GM12878 (cell line): Measurements from ENCODE around the gene PDE9A. TPM values are rescaled to one million over a fixed set of nuclear protein-coding genes. Genes with fewer than 3 reads are reported as not detected.
"Not testable (repeated sequence)": the region's sequence is repeated elsewhere in the genome, so short reads cannot be mapped to it uniquely, and the experiment has no call there.

Experiments
- ATAC-seq: fragments of 200-7000 bp; cut with Tn5 transposase; 3 replicates; pipeline ENCODE4 v1.9.1; 2020; ENCODE audit warnings: mild to moderate bottlenecking, moderate library complexity
- BruUV-seq: library from RNA; stranded (reverse); fragments of 400-500 nt; replicated peaks from 2 replicates; lab custom pipeline; 2021; lab: Mats Ljungman, UMichigan
- CTCF ChIA-PET: fragments of 300-600 bp; sonication (Branson Sonifier 250); formaldehyde crosslinking; extraction: SDS; loops from one replicate; lab custom pipeline; 2021; ENCODE audit warnings: inconsistent platforms; lab: Yijun Ruan, JAX
- POLR2A ChIA-PET: fragments of 350-600 bp; formaldehyde crosslinking; extraction: SDS; loops from one replicate; lab custom pipeline; 2021; ENCODE audit warnings: inconsistent platforms; lab: Charles Lee
- RAD21 ChIA-PET: fragments of 300-600 bp; sonication (Branson Sonifier 250); formaldehyde crosslinking; loops from one replicate; lab custom pipeline; 2023; ENCODE audit warnings: antibody characterized with exemption; ENCODE audit not compliant: unreplicated experiment; lab: Charles Lee
- SMC1A ChIA-PET: fragments of 300-600 bp; sonication (Branson Sonifier 250); formaldehyde crosslinking; loops from one replicate; lab custom pipeline; 2023; ENCODE audit not compliant: unreplicated experiment, uncharacterized antibody; lab: Charles Lee
- DNase-seq: peaks from one replicate; pipeline ENCODE4 v3.0.0-alpha.2; 2011; ENCODE audit warnings: low read depth, low spot score
- FAIRE-seq: peaks from 3 replicates; lab custom pipeline; 2011; peaks lifted over from hg19 to GRCh38; lab: Jason Lieb, UNC
- H2AFZ ChIP-seq: 2 replicates; pipeline ENCODE4 v1.6.0; 2011; ENCODE audit warnings: low read depth, low read length, control low read depth; ENCODE audit not compliant: control insufficient read depth
- H3K27ac ChIP-seq: 2 replicates; pipeline ENCODE4 v1.5.1; 2011; ENCODE audit warnings: control low read depth; ENCODE audit not compliant: control insufficient read depth, insufficient read depth
- H3K27me3 ChIP-seq, 2 experiments: replicated peaks in 1 of 2; 2 replicates each; pipeline versions ENCODE4 v1.6.0 to v1.6.1; 2011; ENCODE audit warnings: low read length in 1 of 2; ENCODE audit not compliant: control insufficient read depth in 2 of 2, insufficient read depth in 2 of 2
- H3K36me3 ChIP-seq, 2 experiments: 2 replicates each; pipeline ENCODE4 v1.5.1; 2011; ENCODE audit warnings: low read length in 1 of 2; ENCODE audit not compliant: control insufficient read depth in 2 of 2, insufficient read depth in 2 of 2
- H3K4me1 ChIP-seq: 2 replicates; pipeline ENCODE4 v1.6.1; 2011; ENCODE audit warnings: mild to moderate bottlenecking, low read length, moderate library complexity, mixed read lengths; ENCODE audit not compliant: control insufficient read depth, insufficient read depth
- H3K4me2 ChIP-seq: 2 replicates; pipeline ENCODE4 v1.6.0; 2011; ENCODE audit warnings: control low read depth; ENCODE audit not compliant: control insufficient read depth, insufficient read depth
- H3K4me3 ChIP-seq: fragments of 200-600 bp; sonication (generic); 2 replicates; pipeline ENCODE4 v1.5.1; 2016
- H3K79me2 ChIP-seq: 2 replicates; pipeline ENCODE4 v1.6.0; 2011; ENCODE audit warnings: low read length; ENCODE audit not compliant: control insufficient read depth, insufficient read depth
- H3K9ac ChIP-seq: 2 replicates; pipeline ENCODE4 v1.8.0; 2011; ENCODE audit warnings: low read length, control low read depth, mixed read lengths; ENCODE audit not compliant: control insufficient read depth, insufficient read depth
- H3K9me3 ChIP-seq: replicated peaks from 3 replicates; pipeline ENCODE4 v1.5.1; 2011; ENCODE audit warnings: mild to moderate bottlenecking, low read length; ENCODE audit not compliant: control insufficient read depth, insufficient read depth
- H4K20me1 ChIP-seq: 2 replicates; pipeline ENCODE4 v1.6.0; 2011; ENCODE audit not compliant: control insufficient read depth, insufficient read depth
- BRCA1 ChIP-seq: IDR thresholded peaks from 2 replicates; pipeline ENCODE4 v1.6.1; 2011; ENCODE audit warnings: low read depth, low read length, improper control_type of control experiment
- CHD1 ChIP-seq: IDR thresholded peaks from 2 replicates; pipeline ENCODE4 v1.6.1; 2012; ENCODE audit warnings: low read depth, low read length, improper control_type of control experiment
- DPF2 ChIP-seq: fragments of 450-650 bp; IDR thresholded peaks from 2 replicates; pipeline ENCODE4 v1.6.1; 2017; ENCODE audit warnings: mild to moderate bottlenecking
- IRF3 ChIP-seq: fragments of 450-650 bp; IDR thresholded peaks from 2 replicates; pipeline ENCODE4 v1.6.1; 2014; ENCODE audit warnings: mild to moderate bottlenecking
- NR2C1 ChIP-seq: fragments of 450-650 bp; IDR thresholded peaks from 2 replicates; pipeline ENCODE4 v1.6.1; 2017; ENCODE audit warnings: antibody characterized with exemption, mild to moderate bottlenecking, moderate library complexity
- PAX8 ChIP-seq: fragments of 450-650 bp; IDR thresholded peaks from 2 replicates; pipeline ENCODE4 v1.6.1; 2017; ENCODE audit warnings: mild to moderate bottlenecking, moderate library complexity
- POLR2A ChIP-seq: IDR thresholded peaks from 2 replicates; pipeline ENCODE4 v1.6.1; 2011; ENCODE audit warnings: low read depth, mild to moderate bottlenecking, low read length
- SREBF2 ChIP-seq: IDR thresholded peaks from 2 replicates; pipeline ENCODE4 v1.6.1; 2012; ENCODE audit warnings: mild to moderate bottlenecking, low read length
- STAT3 ChIP-seq: IDR thresholded peaks from 2 replicates; pipeline ENCODE4 v1.6.1; 2011; ENCODE audit warnings: low read depth, low read length, improper control_type of control experiment
- WRNIP1 ChIP-seq: IDR thresholded peaks from 2 replicates; pipeline ENCODE4 v1.6.1; 2011; ENCODE audit warnings: low read depth, low read length, improper control_type of control experiment, borderline replicate concordance
- WGBS: methylation state at CpG from one replicate; pipeline ENCODE4 v1.1.6; 2016; ENCODE audit warnings: low lambda C conversion rate; ENCODE audit not compliant: insufficient replicate concordance, insufficient coverage; ENCODE audit errors: missing lambda C conversion rate; 5-methylcytosine and 5-hydroxymethylcytosine counted together
- in situ Hi-C: fragments of 300-500 bp; cut with MboI; formaldehyde crosslinking; loops from 9 replicates; pipeline ENCODE4 v1.14.3; 2018; ENCODE audit warnings: mixed read lengths
- intact Hi-C: fragments of 100-400 bp; cut with micrococcal nuclease; formaldehyde crosslinking; loops from one replicate; pipeline ENCODE4 v1.14.2; 2022; ENCODE audit not compliant: unreplicated experiment
- polyA plus RNA-seq, 11 experiments: library from polyadenylated mRNA; depleted of rRNA in 4 of 11; unstranded in 6 of 11; stranded (reverse) in 5 of 11; fragments of >200 nt; fragmentation: Nextera tagmentation in 4 of 11; fragmentation: Illumina TruSeq in 1 of 11; extraction: Ambion mirVana in 4 of 11; extraction: Trizol in 1 of 11; gene quantifications; 1 replicate in 1 of 11; 2 replicates in 10 of 11; pipeline versions ENCODE4 v1.2.1 to v1.2.3, GENCODE V29; 2011 to 2016; ENCODE audit warnings: inconsistent platforms in 2 of 11, missing spikeins in 2 of 11, low read depth in 1 of 11
- total RNA-seq, 4 experiments: library from RNA; depleted of rRNA in 3 of 4; stranded (reverse); fragments of >200 nt in 3 of 4; fragmentation: Illumina TruSeq in 1 of 4; extraction: Trizol in 1 of 4; gene quantifications; 2 replicates each; pipeline versions ENCODE4 v1.2.1 to v1.2.3, GENCODE V29; 2013 to 2021

The PDE9A gene
- total and polyA plus RNA-seq, 10 of the 15 experiments (the other 5 are each of a cell fraction or from before 2014, with no cell fraction given) = 0.08 to 0.45 (median 0.20) TPM; not detected in 1

- TF ChIP-seq WRNIP1 (no peak), DPF2 (no peak), BRCA1 (no peak)
Observed at GRCh38 chr21:42799948-42800347, 146.5 kb downstream of the PDE9A start (continued).

GRCh38 chr21:42801616-42802015, 148.2 kb downstream of the PDE9A start:
- in situ Hi-C loops = not testable (repeated sequence)

GRCh38 chr21:42806509-42807140, 153.2 kb downstream of the PDE9A start:
- no peak for DNase-seq
- POLR2A ChIA-PET = no interaction called here
- SMC1A ChIA-PET = no interaction called here
- Histone ChIP-seq H3K9ac (no peak overlapping the region), H3K36me3 (no peaks in the 10 kb centered on the region), H2AFZ (no peak overlapping the region), H3K4me1 (no peaks in the 10 kb centered on the region), H3K4me3 (no peak overlapping the region), H3K27ac (no peak overlapping the region), H4K20me1 (no peaks in the 10 kb centered on the region), H3K79me2 (no peaks in the 10 kb centered on the region), H3K27me3 (no peaks in the 10 kb centered on the region; a peak in 1 of 4 replicates), H3K9me3 (no peaks in the 10 kb centered on the region), H3K4me2 (no peak overlapping the region)
- FAIRE-seq = no peak
- RAD21 ChIA-PET = no interaction called here
- WGBS = 47% methylated on average over 14 of the region's 14 CpGs
- no TSS peak for BruUV-seq
- intact Hi-C loops (no loop called here), in situ Hi-C loops (no loop called here)
- ATAC-seq = no peak
- TF ChIP-seq IRF3 = no peak
- no peak for TF ChIP-seq SREBF2
- no peak for TF ChIP-seq NR2C1
- no peak for TF ChIP-seq CHD1
- TF ChIP-seq PAX8 = no peak
- no peak for TF ChIP-seq POLR2A
- no peak for TF ChIP-seq STAT3
- CTCF ChIA-PET = no interaction called here

More at GRCh38 chr21:42801616-42802015, 148.2 kb downstream of the PDE9A start:
- intact Hi-C loops, CTCF ChIA-PET, H4K20me1 ChIP-seq, H3K79me2 ChIP-seq, H3K36me3 ChIP-seq, H3K4me3 ChIP-seq, SMC1A ChIA-PET, POLR2A ChIA-PET, FAIRE-seq, H3K9me3 ChIP-seq, H3K27ac ChIP-seq, DNase-seq, RAD21 ChIA-PET, H3K27me3 ChIP-seq, H3K9ac ChIP-seq, H2AFZ ChIP-seq, ATAC-seq, BruUV-seq, H3K4me2 ChIP-seq: not testable (repeated sequence)
- 61% methylated on average over 6 of the region's 6 CpGs for WGBS
- peaks cover 11% of the 10 kb centered on the region for H3K4me1 ChIP-seq
